ENCODE measurements around the gene SCUBE2.
"Not testable (repeated sequence)": the region's sequence is repeated elsewhere in the genome, so short reads cannot be mapped to it uniquely, and the experiment has no call there.

Gene SCUBE2

GRCh38 chr11:9099617-9100016 lies 8.2 kb upstream of the SCUBE2 start:
- H4K5ac ChIP-seq (ENCODE audit: low read length), result no peak overlapping the region
- H3K9ac ChIP-seq (ENCODE audit: low read length), result no peak overlapping the region
- no peak overlapping the region for H3K4ac ChIP-seq (ENCODE audit: low read depth, low read length)
- H2BK15ac ChIP-seq (replicated peaks; ENCODE audit: low read depth), result no peak overlapping the region
- H2AK5ac ChIP-seq (ENCODE audit: low read length), result no peak overlapping the region
- no peak overlapping the region for H3K27ac ChIP-seq (ENCODE audit: low read depth, low read length)
- H3K4me3 ChIP-seq (ENCODE audit: low read length), result no peak overlapping the region
- no peaks in the 10 kb centered on the region for H3K79me1 ChIP-seq (ENCODE audit: low read length)
- no peak overlapping the region for H4K8ac ChIP-seq (ENCODE audit: low read depth, low read length)
- no peaks in the 10 kb centered on the region for H3K27me3 ChIP-seq (ENCODE audit: insufficient read depth, low read length, poor library complexity)
- no peak overlapping the region for H3K56ac ChIP-seq (ENCODE audit: low read length)
- WGBS (ENCODE audit: extremely low coverage, insufficient coverage, low lambda C conversion rate), result no CpG with 5 or more reads among the region's 4 CpGs
- no peak overlapping the region for H3K23ac ChIP-seq (ENCODE audit: low read length)
- no peaks in the 10 kb centered on the region for H3K36me3 ChIP-seq (ENCODE audit: control insufficient read depth, insufficient read depth, low read length)
- no peaks in the 10 kb centered on the region for H3K4me1 ChIP-seq (ENCODE audit: control insufficient read depth, low read depth, low read length)
- H2BK5ac ChIP-seq (ENCODE audit: low read length), result no peak overlapping the region
- no peaks in the 10 kb centered on the region for H3K79me2 ChIP-seq (ENCODE audit: control insufficient read depth, insufficient read depth, low read length)
- H3K4me2 ChIP-seq (ENCODE audit: low read length), result no peak overlapping the region
- H3K18ac ChIP-seq (ENCODE audit: low read length), result no peak overlapping the region
- H2BK120ac ChIP-seq (ENCODE audit: low read depth, low read length), result no peak overlapping the region
- DNase-seq, result no peak

GRCh38 chr11:9098455-9098854 lies 7.1 kb upstream of the SCUBE2 start:
- H3K4me2 ChIP-seq (ENCODE audit: low read length); H3K27ac ChIP-seq (ENCODE audit: low read depth, low read length); H3K4ac ChIP-seq (ENCODE audit: low read depth, low read length); H3K18ac ChIP-seq (ENCODE audit: low read length); H3K23ac ChIP-seq (ENCODE audit: low read length); H2BK5ac ChIP-seq (ENCODE audit: low read length); H2AK5ac ChIP-seq (ENCODE audit: low read length); H3K4me1 ChIP-seq (ENCODE audit: control insufficient read depth, low read depth, low read length); H4K8ac ChIP-seq (ENCODE audit: low read depth, low read length); H3K27me3 ChIP-seq (ENCODE audit: insufficient read depth, low read length, poor library complexity); DNase-seq; H3K79me1 ChIP-seq (ENCODE audit: low read length); H3K9ac ChIP-seq (ENCODE audit: low read length); H3K36me3 ChIP-seq (ENCODE audit: control insufficient read depth, insufficient read depth, low read length); H2BK15ac ChIP-seq (replicated peaks; ENCODE audit: low read depth); H3K56ac ChIP-seq (ENCODE audit: low read length); H2BK120ac ChIP-seq (ENCODE audit: low read depth, low read length); H4K5ac ChIP-seq (ENCODE audit: low read length); H3K79me2 ChIP-seq (ENCODE audit: control insufficient read depth, insufficient read depth, low read length); H3K4me3 ChIP-seq (ENCODE audit: low read length): not testable (repeated sequence)
- WGBS (ENCODE audit: extremely low coverage, insufficient coverage, low lambda C conversion rate), result no CpG with 5 or more reads among the region's 2 CpGs

DNA sequence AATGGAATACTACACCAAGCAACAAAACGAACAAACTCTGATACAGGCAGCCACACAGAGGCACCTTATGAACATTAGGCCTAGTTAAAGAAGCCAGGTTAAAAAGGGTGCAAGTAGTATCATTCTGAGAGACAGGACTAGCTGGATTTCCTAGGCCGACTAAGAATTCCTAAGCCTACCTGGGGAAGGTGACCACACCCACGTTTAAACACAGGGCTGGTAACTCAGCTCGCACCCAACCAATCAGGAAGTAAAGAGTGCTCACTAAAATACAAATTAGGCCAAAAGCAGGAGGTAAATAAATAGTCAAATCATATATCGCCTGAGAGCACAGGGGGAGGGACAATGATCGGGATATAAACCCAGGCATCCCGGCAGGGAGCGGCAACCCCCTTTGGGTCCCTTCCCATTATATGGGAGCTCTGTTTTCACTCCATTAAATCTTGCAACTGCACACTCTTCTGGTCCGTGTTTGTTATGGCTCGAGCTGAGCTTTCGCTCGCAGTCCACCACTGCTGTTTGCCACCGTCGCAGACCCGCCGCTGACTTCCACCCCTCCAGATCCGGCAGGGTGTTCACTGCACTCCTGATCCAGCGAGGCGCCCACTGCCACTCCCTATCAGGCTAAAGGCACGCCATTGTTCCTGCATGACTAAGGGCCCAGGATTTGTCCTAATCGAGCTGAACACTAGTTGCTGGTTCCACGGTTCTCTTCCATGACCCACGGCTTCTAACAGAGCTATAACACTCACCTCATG lies 6.0 kb upstream of the SCUBE2 start:
- not testable (repeated sequence) for DNase-seq; H3K18ac ChIP-seq (ENCODE audit: low read length)
- no CpG with 5 or more reads among the region's 23 CpGs for WGBS (ENCODE audit: extremely low coverage, insufficient coverage, low lambda C conversion rate)

DNA sequence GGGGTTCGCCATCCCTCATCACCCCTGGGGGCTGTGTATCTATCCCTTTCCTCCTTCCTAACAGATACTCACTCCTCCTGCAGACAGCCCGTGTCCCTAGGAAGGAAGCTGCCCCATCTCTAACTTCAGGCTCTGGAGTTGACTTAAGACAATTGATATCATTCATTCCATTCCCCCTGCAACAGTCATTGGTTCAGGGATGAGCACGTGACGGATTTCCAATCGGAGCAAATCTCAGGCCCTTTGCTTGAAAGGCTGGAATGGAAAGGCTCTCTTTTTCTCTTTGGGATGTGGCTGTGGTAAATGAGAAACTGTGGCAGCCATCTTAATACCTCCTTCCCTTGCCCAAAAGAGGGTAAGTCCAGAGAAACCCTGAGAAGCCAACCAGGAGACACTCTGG lies 5.0 kb upstream of the SCUBE2 start:
- H2AK5ac ChIP-seq (ENCODE audit: low read length), result no peak overlapping the region
- H3K4me3 ChIP-seq (ENCODE audit: low read length), result no peak overlapping the region
- H2BK120ac ChIP-seq (ENCODE audit: low read depth, low read length), result no peak overlapping the region
- no peak overlapping the region for H3K4me2 ChIP-seq (ENCODE audit: low read length)
- H3K36me3 ChIP-seq (ENCODE audit: control insufficient read depth, insufficient read depth, low read length), result no peaks in the 10 kb centered on the region
- no peak overlapping the region for H4K8ac ChIP-seq (ENCODE audit: low read depth, low read length)
- no peak overlapping the region for H3K18ac ChIP-seq (ENCODE audit: low read length)
- no CpG with 5 or more reads among the region's 5 CpGs for WGBS (ENCODE audit: extremely low coverage, insufficient coverage, low lambda C conversion rate)
- H3K27ac ChIP-seq (ENCODE audit: low read depth, low read length), result no peak overlapping the region
- H3K56ac ChIP-seq (ENCODE audit: low read length), result no peak overlapping the region
- no peaks in the 10 kb centered on the region for H3K79me2 ChIP-seq (ENCODE audit: control insufficient read depth, insufficient read depth, low read length)
- no peak overlapping the region for H3K23ac ChIP-seq (ENCODE audit: low read length)
- no peak overlapping the region for H2BK5ac ChIP-seq (ENCODE audit: low read length)
- H2BK15ac ChIP-seq (replicated peaks; ENCODE audit: low read depth), result no peak overlapping the region
- no peak overlapping the region for H3K4ac ChIP-seq (ENCODE audit: low read depth, low read length)
- no peaks in the 10 kb centered on the region for H3K79me1 ChIP-seq (ENCODE audit: low read length)
- no peak for DNase-seq
- H3K9ac ChIP-seq (ENCODE audit: low read length), result no peak overlapping the region
- peaks cover 4% of the 10 kb centered on the region for H3K27me3 ChIP-seq (ENCODE audit: insufficient read depth, low read length, poor library complexity)
- no peaks in the 10 kb centered on the region for H3K4me1 ChIP-seq (ENCODE audit: control insufficient read depth, low read depth, low read length)
- no peak overlapping the region for H4K5ac ChIP-seq (ENCODE audit: low read length)

More for the DNA sequence above, 6.0 kb upstream of the SCUBE2 start:
- not testable (repeated sequence) for H2AK5ac ChIP-seq (ENCODE audit: low read length); H3K4ac ChIP-seq (ENCODE audit: low read depth, low read length); H3K4me1 ChIP-seq (ENCODE audit: control insufficient read depth, low read depth, low read length); H3K4me3 ChIP-seq (ENCODE audit: low read length); H3K36me3 ChIP-seq (ENCODE audit: control insufficient read depth, insufficient read depth, low read length); H3K56ac ChIP-seq (ENCODE audit: low read length); H3K27ac ChIP-seq (ENCODE audit: low read depth, low read length); H3K23ac ChIP-seq (ENCODE audit: low read length); H4K5ac ChIP-seq (ENCODE audit: low read length); H3K4me2 ChIP-seq (ENCODE audit: low read length); H3K79me1 ChIP-seq (ENCODE audit: low read length); H3K79me2 ChIP-seq (ENCODE audit: control insufficient read depth, insufficient read depth, low read length); H4K8ac ChIP-seq (ENCODE audit: low read depth, low read length); H3K27me3 ChIP-seq (ENCODE audit: insufficient read depth, low read length, poor library complexity); H2BK5ac ChIP-seq (ENCODE audit: low read length); H2BK15ac ChIP-seq (replicated peaks; ENCODE audit: low read depth); H3K9ac ChIP-seq (ENCODE audit: low read length); H2BK120ac ChIP-seq (ENCODE audit: low read depth, low read length)

- Histone ChIP-seq H3K4me3 (ENCODE audit: low read length) (no peak overlapping the region), H3K9ac (ENCODE audit: low read length) (no peak overlapping the region), H3K27me3 (ENCODE audit: insufficient read depth, low read length, poor library complexity) (peaks cover 7% of the 10 kb centered on the region), H3K4ac (ENCODE audit: low read depth, low read length) (no peak overlapping the region), H4K8ac (ENCODE audit: low read depth, low read length) (no peak overlapping the region), H3K36me3 (ENCODE audit: control insufficient read depth, insufficient read depth, low read length) (no peaks in the 10 kb centered on the region), H3K79me2 (ENCODE audit: control insufficient read depth, insufficient read depth, low read length) (no peaks in the 10 kb centered on the region), H4K5ac (ENCODE audit: low read length) (no peak overlapping the region), H2AK5ac (ENCODE audit: low read length) (no peak overlapping the region), H3K79me1 (ENCODE audit: low read length) (no peaks in the 10 kb centered on the region), H2BK5ac (ENCODE audit: low read length) (no peak overlapping the region), H3K23ac (ENCODE audit: low read length) (no peak overlapping the region), H2BK15ac (replicated peaks; ENCODE audit: low read depth) (no peak overlapping the region), H3K18ac (ENCODE audit: low read length) (no peak overlapping the region), H3K4me1 (ENCODE audit: control insufficient read depth, low read depth, low read length) (no peaks in the 10 kb centered on the region), H3K27ac (ENCODE audit: low read depth, low read length) (no peak overlapping the region), H2BK120ac (ENCODE audit: low read depth, low read length) (no peak overlapping the region), H3K56ac (ENCODE audit: low read length) (no peak overlapping the region), H3K4me2 (ENCODE audit: low read length) (no peak overlapping the region)
- DNase-seq, result peak; percentile 40
- no CpG with 5 or more reads among the region's 12 CpGs for WGBS (ENCODE audit: extremely low coverage, insufficient coverage, low lambda C conversion rate)
Observed at GRCh38 chr11:9095421-9095820, 4.0 kb upstream of the SCUBE2 start.

DNA sequence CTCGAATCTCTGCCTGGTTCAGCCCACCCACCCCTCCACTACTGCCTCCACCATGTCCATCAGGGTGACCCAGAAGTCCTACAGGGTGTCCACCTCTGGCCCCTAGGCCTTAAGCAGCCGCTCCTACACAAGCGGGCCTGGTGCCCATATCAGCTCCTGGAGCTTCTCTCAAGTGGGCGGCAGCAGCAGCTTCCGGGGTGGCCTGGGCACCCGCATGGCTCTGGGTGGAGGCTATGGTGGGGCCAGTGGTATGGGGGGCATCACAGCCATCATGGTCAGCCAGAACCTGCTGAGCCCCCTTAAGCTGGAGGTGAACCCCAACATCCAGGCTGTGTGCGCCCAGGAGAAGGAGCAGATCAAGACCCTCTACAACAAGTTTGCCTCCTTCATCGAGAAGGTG lies 3.0 kb upstream of the SCUBE2 start:
- no peak overlapping the region for H2BK15ac ChIP-seq (replicated peaks; ENCODE audit: low read depth)
- no peak overlapping the region for H3K56ac ChIP-seq (ENCODE audit: low read length)

More for the DNA sequence above, 3.0 kb upstream of the SCUBE2 start:
- Histone ChIP-seq H4K8ac (ENCODE audit: low read depth, low read length) (no peak overlapping the region), H3K4ac (ENCODE audit: low read depth, low read length) (no peak overlapping the region), H3K9ac (ENCODE audit: low read length) (no peak overlapping the region), H3K36me3 (ENCODE audit: control insufficient read depth, insufficient read depth, low read length) (no peaks in the 10 kb centered on the region), H2BK120ac (ENCODE audit: low read depth, low read length) (no peak overlapping the region), H3K4me2 (ENCODE audit: low read length) (no peak overlapping the region), H2AK5ac (ENCODE audit: low read length) (no peak overlapping the region), H3K23ac (ENCODE audit: low read length) (no peak overlapping the region), H2BK5ac (ENCODE audit: low read length) (no peak overlapping the region), H3K79me2 (ENCODE audit: control insufficient read depth, insufficient read depth, low read length) (no peaks in the 10 kb centered on the region), H4K5ac (ENCODE audit: low read length) (no peak overlapping the region), H3K27ac (ENCODE audit: low read depth, low read length) (no peak overlapping the region), H3K79me1 (ENCODE audit: low read length) (no peaks in the 10 kb centered on the region), H3K18ac (ENCODE audit: low read length) (no peak overlapping the region), H3K4me1 (ENCODE audit: control insufficient read depth, low read depth, low read length) (no peaks in the 10 kb centered on the region), H3K27me3 (ENCODE audit: insufficient read depth, low read length, poor library complexity) (peaks cover 7% of the 10 kb centered on the region), H3K4me3 (ENCODE audit: low read length) (no peak overlapping the region)
- WGBS (ENCODE audit: extremely low coverage, insufficient coverage, low lambda C conversion rate), result no CpG with 5 or more reads among the region's 8 CpGs
- no peak for DNase-seq
